GM13976 (cell line): ENCODE measurements around the gene MCEMP1.
A peak's percentile ranks its signal among the peaks of the same experiment; 100 is the strongest.

ENCODE experiments used
- DNase-seq: peaks from one replicate; pipeline ENCODE4 v3.0.0; 2012; ENCODE audit warnings: low spot score
- CTCF ChIP-seq: IDR thresholded peaks from 2 replicates; pipeline ENCODE4 v1.5.1; 2012; ENCODE audit warnings: borderline replicate concordance, mild to moderate bottlenecking; ENCODE audit not compliant: insufficient read depth; ENCODE audit errors: extremely low read depth, missing control alignments, control extremely low read depth
- in situ Hi-C: fragments of 300-500 bp; cut with MboI; formaldehyde crosslinking; loops from one replicate; pipeline ENCODE4 v1.12.0; 2022; ENCODE audit warnings: low sequenced_read_pairs, mixed read lengths, inconsistent platforms; ENCODE audit not compliant: unreplicated experiment

MCEMP1 gene

DNA sequence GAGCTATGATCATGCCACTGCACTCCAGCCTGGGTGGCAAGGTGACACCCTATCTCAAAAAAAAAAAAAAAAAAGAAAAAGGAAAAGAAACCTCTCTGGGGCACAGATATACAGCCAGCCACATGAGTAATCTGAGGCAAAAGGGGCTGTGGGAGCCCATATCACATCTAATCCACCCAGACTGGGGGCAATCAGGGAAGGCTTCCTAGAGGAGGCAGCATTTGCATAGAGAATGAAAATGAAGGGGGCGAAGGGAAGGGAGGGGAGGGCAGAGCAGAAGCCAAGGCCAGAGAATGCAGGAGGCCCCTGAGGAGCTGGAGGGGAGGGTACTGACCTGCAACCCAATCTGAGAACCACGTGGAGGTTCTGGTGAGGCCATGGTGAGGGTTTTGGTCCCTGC lies 26.7 kb upstream of the MCEMP1 start:
- no peak for TF ChIP-seq CTCF
- in situ Hi-C loops, result loop anchor here (25.0 kb wide), 1 partner anchor 288 kb away; no protein-coding TSS in a partner anchor

GRCh38 chr19:7652061-7652641 lies 24.7 kb upstream of the MCEMP1 start:
- TF ChIP-seq CTCF, result peak; percentile 95
- in situ Hi-C loops, result loop anchor here (25.0 kb wide), 1 partner anchor 290 kb away; no protein-coding TSS in a partner anchor
- peak; percentile 93 for DNase-seq

More for the DNA sequence above, 26.7 kb upstream of the MCEMP1 start:
- DNase-seq, result no peak

DNA sequence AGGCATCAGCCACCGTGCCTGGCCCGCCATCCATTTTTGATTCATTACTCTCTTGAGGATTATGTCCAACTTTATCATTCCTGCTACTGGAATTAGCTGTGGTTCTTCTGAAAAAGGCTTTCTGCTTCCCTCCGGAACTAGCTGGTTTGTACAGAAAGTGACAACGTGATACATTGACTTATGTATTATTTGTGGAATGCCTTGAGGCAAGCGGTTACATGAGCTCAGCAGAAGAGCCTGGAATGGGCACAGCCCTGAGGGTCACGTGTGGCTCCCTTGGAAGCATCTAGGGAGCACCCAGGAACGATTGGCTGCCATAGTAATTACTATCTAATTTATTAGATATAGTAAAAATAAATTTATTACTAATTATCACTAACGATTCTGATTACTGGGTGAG lies 22.5 kb upstream of the MCEMP1 start:
- no peak for TF ChIP-seq CTCF
- in situ Hi-C loops, result loop anchor here (25.0 kb wide), 1 partner anchor 292 kb away; no protein-coding TSS in a partner anchor
- no peak for DNase-seq

- TF ChIP-seq CTCF, result no peak
- in situ Hi-C loops, result loop anchor here (25.0 kb wide), 1 partner anchor 293 kb away; no protein-coding TSS in a partner anchor
- DNase-seq, result no peak
Observed at GRCh38 chr19:7655581-7655980, 21.3 kb upstream of the MCEMP1 start.

- TF ChIP-seq CTCF, result no peak
- in situ Hi-C loops, result loop anchor here (25.0 kb wide), 1 partner anchor 295 kb away; no protein-coding TSS in a partner anchor
- no peak for DNase-seq
Observed at GRCh38 chr19:7657131-7657751, 19.6 kb upstream of the MCEMP1 start.

GRCh38 chr19:7658219-7658686 lies 18.6 kb upstream of the MCEMP1 start:
- no peak for TF ChIP-seq CTCF
- in situ Hi-C loops, result loop anchor here (25.0 kb wide), 1 partner anchor 296 kb away; no protein-coding TSS in a partner anchor
- peak; percentile 95 for DNase-seq
